Ascending aorta (tissue), 2 donors: ENCODE results near the gene SETD7. TPM values are rescaled to one million over a fixed set of nuclear protein-coding genes. Genes with fewer than 3 reads are reported as not detected.

Source experiments
- DNase-seq, 2 donors: peaks; one replicate each; pipeline ENCODE4 v3.0.0-alpha.2; 2019; ENCODE audit warnings: low spot score in 2 of 2
- H3K27ac ChIP-seq, 2 donors: fragments of 200-600 bp; sonication (generic); one replicate each; pipeline ENCODE4 v1.5.1; 2016 to 2017; ENCODE audit warnings: mild to moderate bottlenecking in 1 of 2
- H3K27me3 ChIP-seq: fragments of 200-600 bp; sonication (generic); one replicate; pipeline ENCODE4 v1.5.1; 2017
- H3K36me3 ChIP-seq, 2 donors: fragments of 200-600 bp; sonication (generic); one replicate each; pipeline ENCODE4 v1.5.1; 2016
- H3K4me1 ChIP-seq, 2 donors: fragments of 200-600 bp; sonication (generic); one replicate each; pipeline ENCODE4 v1.5.1; 2016 to 2017; ENCODE audit warnings: mild to moderate bottlenecking in 1 of 2
- H3K4me3 ChIP-seq, 2 donors: fragments of 200-600 bp; sonication (generic); one replicate each; pipeline ENCODE4 v1.5.1; 2016 to 2017; ENCODE audit warnings: mild to moderate bottlenecking in 1 of 2
- H3K9me3 ChIP-seq, 2 donors: fragments of 200-600 bp; sonication (generic); one replicate each; pipeline ENCODE4 v1.5.1; 2016
- CTCF ChIP-seq, 3 experiments: fragments of 200-600 bp in 2 of 3; fragments of 450-650 bp in 1 of 3; sonication (generic) in 2 of 3; IDR thresholded peaks; one replicate each; pipeline ENCODE4 v1.5.1; 2016 to 2019; ENCODE audit warnings: antibody characterized with exemption in 3 of 3, mild to moderate bottlenecking in 1 of 3, moderate library complexity in 1 of 3
- intact Hi-C: fragments of 100-400 bp; cut with DNase I; formaldehyde crosslinking; loops from one replicate; pipeline ENCODE4 v1.15.1; 2023
- total RNA-seq: library from RNA; depleted of rRNA; stranded (reverse); fragments of >200 nt; gene quantifications from one replicate; pipeline ENCODE4 v1.1.0, GENCODE V29; 2016

Gene SETD7
- total RNA-seq, 1 donor from 2014 or later = 33.2 TPM

- peak; percentile 74 to 95 for DNase-seq
- H3K27ac ChIP-seq = peak overlapping the region; percentile 99 to 100
- H3K36me3 ChIP-seq = no peaks in the 10 kb centered on the region
- intact Hi-C loops = loop anchor here (1.0 to 10.0 kb wide), 7 partner anchors 38 to 820 kb away; partner anchors contain the start of genes ELF2, NOCT and SCOC
- H3K4me1 ChIP-seq = peaks cover 0 to 30% of the 10 kb centered on the region in 2 donors
- H3K27me3 ChIP-seq = no peaks in the 10 kb centered on the region
- H3K9me3 ChIP-seq = no peaks in the 10 kb centered on the region
- TF ChIP-seq CTCF (IDR thresholded peaks at IDR 0.05) = no peak
- H3K4me3 ChIP-seq = peak overlapping the region; percentile 82 to 99
These were observed 920 bp downstream of the SETD7 start for GRCh38 chr4:139554893-139555704.

GRCh38 chr4:139554642-139554892 is 1.5 kb downstream of the SETD7 start:
- Histone ChIP-seq H3K36me3 (no peaks in the 10 kb centered on the region), H3K27me3 (no peaks in the 10 kb centered on the region), H3K4me1 (peaks cover 0 to 30% of the 10 kb centered on the region in 2 donors), H3K9me3 (no peaks in the 10 kb centered on the region), H3K27ac (peak overlapping the region; percentile 99 to 100), H3K4me3 (peak overlapping the region; percentile 82 to 99)
- intact Hi-C loops = loop anchor here (2.0 to 10.0 kb wide), 3 partner anchors 470 to 820 kb away; partner anchors contain the start of gene SCOC
- TF ChIP-seq CTCF (IDR thresholded peaks at IDR 0.05) = no peak
- no peak for DNase-seq

DNA sequence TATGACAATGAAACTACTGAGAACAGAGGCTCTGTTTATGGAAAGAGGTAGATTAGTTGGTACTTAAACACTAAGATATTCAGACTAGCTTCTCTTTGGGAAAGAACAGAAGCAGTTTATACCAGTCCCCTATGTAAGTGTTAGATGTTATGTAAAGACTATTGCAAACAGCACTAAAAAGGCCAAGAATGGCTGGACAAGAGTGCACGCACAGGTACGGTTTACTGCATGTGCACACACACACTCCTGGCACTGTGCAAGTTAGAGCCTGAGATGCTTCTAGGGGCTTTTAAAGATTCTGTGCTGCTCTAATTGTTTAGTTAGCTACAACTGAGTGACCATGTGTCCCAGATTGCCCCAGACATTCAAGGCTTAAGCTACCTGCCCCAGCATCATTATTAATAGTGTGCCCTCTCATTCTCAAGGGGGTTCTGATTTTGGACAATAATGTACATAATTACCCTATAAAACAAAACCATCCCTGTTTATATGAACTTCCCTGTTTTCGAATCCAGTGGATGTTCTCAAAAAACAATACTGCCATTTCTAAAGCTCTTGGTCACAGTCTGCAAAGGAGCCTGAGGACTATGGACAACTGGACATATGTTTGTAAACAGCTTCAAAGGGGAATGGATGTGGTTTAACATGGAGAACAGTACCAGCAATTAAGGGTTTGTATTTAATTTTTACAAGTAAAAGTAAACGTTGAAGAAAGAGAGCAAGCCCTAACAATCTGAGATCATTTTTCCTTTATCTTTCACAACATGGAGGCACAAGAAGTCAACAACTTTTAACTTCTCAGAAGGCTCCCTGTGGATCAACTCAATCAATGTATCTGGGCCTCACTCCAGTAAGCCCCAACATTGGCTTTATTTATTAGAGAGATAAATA is 2.0 kb downstream of the SETD7 start:
- peaks cover 0 to 30% of the 10 kb centered on the region in 2 donors for H3K4me1 ChIP-seq
- no peak for TF ChIP-seq CTCF (IDR thresholded peaks at IDR 0.05)
- no peaks in the 10 kb centered on the region for H3K27me3 ChIP-seq
- peak overlapping the region; percentile 82 to 99 for H3K4me3 ChIP-seq
- no peaks in the 10 kb centered on the region for H3K36me3 ChIP-seq
- peak overlapping the region; percentile 99 to 100 for H3K27ac ChIP-seq
- intact Hi-C loops = loop anchor here (2.0 to 10.0 kb wide), 3 partner anchors 469 to 821 kb away; partner anchors contain the start of gene SCOC
- DNase-seq = no peak
- no peaks in the 10 kb centered on the region for H3K9me3 ChIP-seq

DNA sequence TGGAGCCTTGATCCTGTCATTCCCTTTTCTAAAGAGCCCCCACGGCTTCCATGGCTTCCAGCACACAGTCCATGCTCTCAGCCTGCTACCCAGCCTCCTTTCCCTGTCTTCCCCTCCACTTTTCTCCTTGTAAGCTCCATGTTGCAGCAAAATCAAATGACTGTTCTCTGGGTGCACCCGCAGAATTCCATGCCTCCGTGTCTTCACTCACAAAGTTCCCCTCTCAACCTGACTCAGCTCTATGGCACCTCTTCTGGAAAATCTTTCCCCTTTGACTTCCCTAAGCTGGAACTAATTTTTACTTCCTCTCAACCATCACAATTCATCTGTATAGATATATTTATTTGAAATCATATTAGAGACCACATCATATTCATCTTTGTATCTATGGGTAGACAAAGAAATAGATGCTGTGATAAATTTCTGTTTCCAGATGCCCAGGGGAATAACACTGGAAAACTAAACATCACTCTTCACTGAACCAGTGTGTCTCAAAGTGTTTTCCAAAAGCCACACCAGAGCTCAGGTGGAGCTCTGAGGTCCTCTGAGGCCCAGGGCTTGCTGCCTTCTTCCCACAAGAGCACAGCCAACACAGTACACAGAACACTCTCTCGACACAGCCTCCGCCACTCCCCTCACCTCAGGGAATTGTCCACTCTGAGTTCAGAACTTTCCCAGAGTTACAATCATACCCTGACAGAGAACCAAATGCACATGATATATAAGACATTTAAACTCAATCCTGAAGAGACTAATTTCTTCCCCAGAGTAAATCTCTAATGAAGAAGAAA is 3.3 kb downstream of the SETD7 start:
- DNase-seq = no peak
- no peaks in the 10 kb centered on the region for H3K9me3 ChIP-seq
- peaks cover 0 to 30% of the 10 kb centered on the region in 2 donors for H3K4me1 ChIP-seq
- TF ChIP-seq CTCF (IDR thresholded peaks at IDR 0.05) = no peak
- intact Hi-C loops = loop anchor here (10.0 kb wide), 2 partner anchors 468 to 822 kb away; partner anchors contain the start of gene SCOC
- H3K27me3 ChIP-seq = no peaks in the 10 kb centered on the region
- peak overlapping the region; percentile 7 to 29 for H3K4me3 ChIP-seq
- peak overlapping the region; percentile 50 to 100 for H3K27ac ChIP-seq
- H3K36me3 ChIP-seq = no peaks in the 10 kb centered on the region
